Activated naive CD8-positive, alpha-beta T cell treated with anti-CD3 and anti-CD28 coated beads for 36 hours (primary cell): Measurements from ENCODE around the gene KAZN. TPM values are rescaled to one million over a fixed set of nuclear protein-coding genes. Genes with fewer than 3 reads are reported as not detected.
A peak's percentile ranks its signal among the peaks of the same experiment; 100 is the strongest.

Experiments used
- DNase-seq: peaks from one replicate; pipeline ENCODE4 v3.0.0; 2021
- H3K27ac Mint-ChIP-seq: one replicate; pipeline ENCODE4 v1.8.0; 2022; ENCODE audit warnings: mild to moderate bottlenecking, moderate library complexity, mixed read lengths
- H3K27me3 Mint-ChIP-seq: one replicate; pipeline ENCODE4 v1.8.0; 2022; ENCODE audit warnings: mild to moderate bottlenecking, mixed read lengths
- H3K36me3 Mint-ChIP-seq: one replicate; pipeline ENCODE4 v1.8.0; 2021; ENCODE audit warnings: mild to moderate bottlenecking, mixed read lengths
- H3K4me1 Mint-ChIP-seq: one replicate; pipeline ENCODE4 v1.8.0; 2021; ENCODE audit warnings: mixed read lengths
- H3K4me3 Mint-ChIP-seq: one replicate; pipeline ENCODE4 v1.8.0; 2022; ENCODE audit warnings: mild to moderate bottlenecking, moderate library complexity, mixed read lengths
- H3K9me3 Mint-ChIP-seq: one replicate; pipeline ENCODE4 v1.8.0; 2022; ENCODE audit warnings: mixed read lengths
- total RNA-seq, 2 experiments: library from RNA; stranded (reverse); gene quantifications; one replicate each; pipeline ENCODE4 v1.2.3, GENCODE V29; 2021

KAZN gene
- total RNA-seq, 2 experiments from 2014 or later = 0.74 to 1.5 TPM

DNA sequence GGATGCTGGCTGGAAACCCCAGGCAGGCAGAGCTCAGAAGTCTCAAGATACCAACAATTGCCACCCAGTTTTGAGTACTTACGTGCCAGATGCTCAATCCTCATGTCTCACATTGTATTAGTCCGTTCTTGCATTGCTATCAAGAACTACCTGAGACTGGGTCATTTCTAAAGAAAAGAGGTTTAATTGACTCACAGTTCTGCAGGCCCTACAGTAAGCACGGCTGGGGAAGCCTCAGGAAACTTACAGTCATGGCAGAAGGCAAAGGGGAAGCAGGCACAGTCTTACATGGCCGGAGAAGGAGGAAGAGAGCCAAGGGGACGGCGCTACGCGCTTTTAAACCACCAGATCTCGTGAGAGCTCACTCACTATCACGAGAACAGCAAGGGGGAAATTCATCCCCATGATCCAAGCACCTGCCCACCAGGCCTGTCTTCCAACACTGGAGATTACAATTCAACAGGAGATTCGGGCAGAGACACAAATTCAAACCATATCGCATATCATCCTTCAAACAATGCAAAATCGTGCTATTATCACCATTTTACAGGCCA lies 58.0 kb downstream of the KAZN start:
- no peak for DNase-seq
- no peaks in the 10 kb centered on the region for H3K4me1 Mint-ChIP-seq
- H3K9me3 Mint-ChIP-seq = no peaks in the 10 kb centered on the region
- peaks cover 11% of the 10 kb centered on the region for H3K27me3 Mint-ChIP-seq
- H3K4me3 Mint-ChIP-seq = no peak overlapping the region
- H3K27ac Mint-ChIP-seq = no peak overlapping the region
- no peaks in the 10 kb centered on the region for H3K36me3 Mint-ChIP-seq

DNA sequence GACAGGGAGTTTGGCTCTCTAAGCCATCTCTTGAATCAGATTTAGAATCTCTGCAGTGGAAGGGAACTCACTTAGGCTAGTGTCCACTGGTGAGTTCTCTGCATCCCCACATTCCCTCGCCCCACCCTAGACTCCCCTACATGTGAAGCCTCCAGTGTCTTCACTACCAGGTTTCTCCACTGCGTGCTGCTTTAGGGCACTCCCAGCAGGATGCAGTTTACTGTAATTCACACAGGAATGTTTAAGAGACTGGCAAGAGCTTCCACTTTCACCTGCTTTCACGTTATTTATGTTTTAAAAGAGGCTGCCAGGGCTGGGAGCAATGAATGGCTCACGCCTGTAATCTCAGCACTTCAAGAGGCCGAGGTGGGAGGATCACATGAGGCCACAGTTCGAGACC lies 60.2 kb downstream of the KAZN start:
- Mint-ChIP-seq H3K4me3 (no peak overlapping the region), H3K27me3 (peaks cover 11% of the 10 kb centered on the region), H3K9me3 (no peaks in the 10 kb centered on the region), H3K36me3 (no peaks in the 10 kb centered on the region), H3K4me1 (no peaks in the 10 kb centered on the region), H3K27ac (no peak overlapping the region)
- DNase-seq = no peak

DNA sequence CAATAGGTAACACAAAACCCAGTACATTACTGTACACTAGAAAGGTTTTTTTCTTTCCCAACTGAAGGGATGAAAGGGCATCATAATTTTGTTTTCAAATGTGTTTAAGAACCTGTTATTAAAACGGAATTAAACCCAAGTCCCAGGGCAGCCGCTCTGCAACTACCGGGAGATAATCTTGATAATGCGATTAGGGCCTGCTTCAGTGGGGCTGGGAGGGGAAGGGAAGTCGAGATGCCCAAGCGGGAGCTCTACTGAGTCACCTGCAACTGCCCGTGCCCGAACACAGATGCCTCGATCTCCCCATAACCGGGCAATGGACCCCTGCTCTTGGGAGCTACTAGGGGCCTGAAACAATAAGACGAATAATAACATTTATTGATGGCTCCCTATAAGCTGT lies 61.4 kb downstream of the KAZN start:
- Mint-ChIP-seq H3K27me3 (peaks cover 11% of the 10 kb centered on the region), H3K36me3 (no peaks in the 10 kb centered on the region), H3K4me1 (no peaks in the 10 kb centered on the region), H3K9me3 (no peaks in the 10 kb centered on the region), H3K4me3 (no peak overlapping the region), H3K27ac (no peak overlapping the region)
- no peak for DNase-seq

DNA sequence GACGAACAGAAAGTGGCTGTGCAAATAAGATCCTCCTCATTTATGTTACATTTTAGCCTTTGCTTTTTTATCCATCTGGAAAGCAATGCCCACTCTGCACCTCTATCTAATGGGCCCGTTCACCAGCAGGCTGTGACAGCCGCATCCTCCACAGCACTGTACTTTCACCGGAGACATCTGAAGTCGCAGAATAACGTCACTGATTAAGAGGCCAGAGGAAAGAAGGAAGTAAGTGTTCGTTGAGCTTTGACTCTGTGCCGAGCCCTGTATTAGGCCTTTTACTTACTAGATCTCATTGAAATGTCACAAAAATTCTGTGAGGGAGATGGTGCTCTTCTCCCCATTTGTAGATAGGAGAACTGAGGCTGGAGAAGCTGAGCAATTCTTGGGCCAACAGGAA lies 62.3 kb downstream of the KAZN start:
- Mint-ChIP-seq H3K4me3 (no peak overlapping the region), H3K4me1 (no peaks in the 10 kb centered on the region), H3K27me3 (peaks cover 11% of the 10 kb centered on the region), H3K27ac (no peak overlapping the region), H3K9me3 (no peaks in the 10 kb centered on the region), H3K36me3 (no peaks in the 10 kb centered on the region)
- DNase-seq = no peak

DNA sequence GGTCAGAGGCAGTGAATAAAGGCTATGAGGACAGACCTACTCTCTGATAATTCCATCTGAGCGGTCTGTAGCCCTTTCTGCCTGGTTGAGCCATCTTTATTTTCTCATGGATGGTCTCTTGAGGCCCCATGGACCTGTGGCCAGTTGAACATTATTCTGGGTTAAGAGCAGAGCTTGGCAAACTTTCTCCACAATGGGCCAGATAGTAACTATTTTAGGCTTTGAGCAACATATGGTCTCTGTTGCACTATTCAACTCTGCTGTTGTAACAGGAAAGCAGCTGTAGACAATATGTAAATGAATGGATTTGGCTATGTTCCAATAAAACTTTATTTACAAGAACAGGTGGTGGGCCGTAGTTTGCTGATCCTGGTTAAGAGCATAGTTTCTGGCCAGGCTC lies 62.7 kb downstream of the KAZN start:
- no peak overlapping the region for H3K27ac Mint-ChIP-seq
- no peaks in the 10 kb centered on the region for H3K9me3 Mint-ChIP-seq

DNA sequence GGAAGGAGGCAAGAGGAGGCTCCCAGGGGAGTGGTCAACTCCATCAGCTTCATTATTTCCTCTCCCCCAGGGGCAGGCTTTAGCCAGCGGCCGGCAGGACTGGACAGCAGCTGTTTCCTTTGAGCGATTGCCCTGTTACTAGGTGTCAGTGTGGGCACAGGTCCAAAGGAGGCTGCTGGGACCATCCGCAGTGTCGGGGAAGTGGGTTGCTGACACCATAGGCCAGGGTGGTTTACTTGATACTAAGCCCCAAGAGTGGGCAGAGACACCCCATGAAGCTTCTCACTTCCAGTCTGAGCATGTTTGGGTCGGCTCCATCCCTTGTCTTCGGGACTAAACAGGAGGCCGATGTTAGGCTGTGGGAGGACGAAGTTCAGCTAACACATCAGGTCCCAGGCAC lies 63.6 kb downstream of the KAZN start:
- DNase-seq = no peak
- Mint-ChIP-seq H3K4me1 (no peaks in the 10 kb centered on the region), H3K27ac (no peak overlapping the region), H3K36me3 (no peaks in the 10 kb centered on the region), H3K9me3 (no peaks in the 10 kb centered on the region), H3K4me3 (no peak overlapping the region), H3K27me3 (peaks cover 11% of the 10 kb centered on the region)

More for the DNA sequence above, 62.7 kb downstream of the KAZN start:
- Mint-ChIP-seq H3K4me3 (no peak overlapping the region), H3K4me1 (no peaks in the 10 kb centered on the region), H3K27me3 (peaks cover 11% of the 10 kb centered on the region), H3K36me3 (no peaks in the 10 kb centered on the region)
- DNase-seq = no peak

DNA sequence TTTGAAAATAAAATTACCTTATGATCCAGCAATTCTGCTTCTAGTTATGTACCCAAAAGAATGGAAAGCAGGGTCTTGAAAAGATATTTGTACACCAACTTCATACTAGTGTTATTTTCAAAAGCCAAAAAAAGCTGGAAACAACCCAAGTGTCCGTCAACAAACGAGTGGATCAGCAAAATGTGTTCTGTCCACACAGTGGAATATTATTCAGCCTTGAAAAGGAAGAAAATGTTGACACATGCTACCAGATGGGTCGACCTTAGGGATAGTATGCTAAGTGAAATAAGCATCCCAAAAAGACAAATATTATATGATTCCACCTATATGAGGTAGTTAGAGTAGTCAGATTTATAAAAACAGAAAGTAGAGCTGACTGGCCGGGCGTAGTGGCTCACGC lies 65.3 kb downstream of the KAZN start:
- Mint-ChIP-seq H3K9me3 (no peaks in the 10 kb centered on the region), H3K36me3 (no peaks in the 10 kb centered on the region), H3K27ac (no peak overlapping the region), H3K4me3 (no peak overlapping the region), H3K4me1 (no peaks in the 10 kb centered on the region), H3K27me3 (peaks cover 7% of the 10 kb centered on the region)
- DNase-seq = no peak

DNA sequence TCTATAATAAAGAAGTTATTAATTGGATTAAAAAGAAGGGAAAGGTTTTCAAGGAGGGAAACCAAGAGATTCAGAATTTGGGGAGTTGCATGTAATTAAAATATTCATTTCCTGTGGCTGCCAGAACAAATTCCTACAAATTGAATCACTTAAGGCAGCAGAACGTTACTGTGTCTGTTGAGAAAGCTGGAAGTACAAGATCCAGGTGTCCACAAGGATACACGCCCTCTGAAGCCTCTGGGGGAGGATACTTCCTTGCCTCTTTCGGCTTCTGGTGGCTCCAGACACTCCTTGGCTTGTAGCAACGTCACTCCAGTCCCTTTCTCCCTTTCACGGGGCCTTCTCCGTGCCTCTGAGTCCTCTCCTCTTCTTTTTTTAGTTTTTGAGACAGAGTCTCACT lies 67.9 kb downstream of the KAZN start:
- Mint-ChIP-seq H3K27me3 (no peaks in the 10 kb centered on the region), H3K4me1 (no peaks in the 10 kb centered on the region), H3K36me3 (no peaks in the 10 kb centered on the region), H3K9me3 (no peaks in the 10 kb centered on the region), H3K4me3 (no peak overlapping the region), H3K27ac (no peak overlapping the region)
- no peak for DNase-seq

DNA sequence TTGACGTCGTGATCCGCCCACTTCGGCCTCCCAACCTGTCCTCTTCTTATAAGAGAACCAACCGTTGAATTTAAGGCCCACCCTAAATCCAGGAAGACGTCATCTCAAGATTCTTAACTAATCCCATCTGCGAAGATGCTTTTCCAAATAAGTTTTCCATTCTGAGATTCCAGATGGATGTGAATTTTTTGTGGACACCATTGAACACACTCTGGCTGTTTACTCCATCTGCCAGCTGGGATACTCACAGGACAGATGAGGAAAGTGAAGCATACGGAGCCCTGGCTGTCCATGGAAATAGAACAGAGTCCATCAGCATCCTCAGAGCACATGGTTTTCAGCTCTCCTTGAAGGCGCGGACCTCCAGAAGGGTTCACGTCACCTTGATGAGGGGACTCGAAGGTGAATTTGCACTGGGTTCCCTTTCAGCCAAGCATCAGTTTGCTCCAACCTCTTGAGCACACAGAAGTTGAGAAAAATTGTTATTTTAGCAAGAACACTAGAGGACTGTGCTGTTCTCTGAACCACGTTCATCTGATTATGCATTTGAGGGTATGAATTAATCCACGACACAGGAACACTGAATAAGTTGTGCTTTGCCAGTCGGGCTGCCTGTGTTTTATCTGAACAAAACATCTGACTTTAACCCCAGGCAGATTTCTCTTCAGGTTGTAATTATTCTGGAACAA lies 68.6 kb downstream of the KAZN start:
- Mint-ChIP-seq H3K4me3 (no peak overlapping the region), H3K36me3 (no peaks in the 10 kb centered on the region), H3K27ac (no peak overlapping the region), H3K9me3 (no peaks in the 10 kb centered on the region), H3K4me1 (no peaks in the 10 kb centered on the region), H3K27me3 (no peaks in the 10 kb centered on the region)
- DNase-seq = no peak

DNA sequence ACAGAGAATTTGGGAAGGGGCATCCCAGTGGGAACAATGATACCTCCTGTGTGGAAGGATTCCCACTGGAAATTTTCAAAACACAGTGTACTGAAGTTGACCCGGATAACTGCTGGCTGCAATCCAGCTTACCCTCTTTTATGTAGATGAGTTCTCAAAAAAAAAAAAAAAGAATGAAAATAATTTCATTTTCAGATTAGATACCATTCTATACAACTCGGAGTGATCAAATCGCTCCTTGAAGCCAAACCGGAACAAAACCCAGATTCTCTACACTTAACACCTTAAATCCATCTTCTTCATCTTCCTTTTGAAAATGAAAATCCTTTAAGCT lies 69.1 kb downstream of the KAZN start:
- Mint-ChIP-seq H3K36me3 (no peaks in the 10 kb centered on the region), H3K27ac (no peak overlapping the region), H3K4me3 (no peak overlapping the region), H3K27me3 (no peaks in the 10 kb centered on the region), H3K4me1 (no peaks in the 10 kb centered on the region), H3K9me3 (no peaks in the 10 kb centered on the region)
- DNase-seq = no peak

DNA sequence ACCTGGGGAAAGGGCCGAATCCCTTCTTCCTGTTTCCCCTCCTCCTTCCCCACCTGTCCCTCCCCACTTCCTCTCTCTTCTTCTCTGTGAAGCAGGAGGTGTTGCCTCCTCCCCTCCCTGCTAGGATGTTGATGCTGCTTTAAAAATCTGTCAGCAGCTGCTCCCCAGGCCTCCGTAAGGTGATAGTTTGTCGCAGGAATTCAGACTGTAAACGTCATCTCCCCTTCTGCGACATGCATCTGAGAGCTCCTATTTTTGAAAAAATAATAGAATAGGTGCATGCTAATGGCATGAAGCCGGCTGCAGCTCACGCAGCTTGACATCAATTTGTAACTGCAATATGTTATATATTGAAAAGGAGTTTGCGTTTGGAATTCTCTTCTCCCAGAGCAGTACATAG lies 70.1 kb downstream of the KAZN start:
- DNase-seq = no peak
- no peaks in the 10 kb centered on the region for H3K36me3 Mint-ChIP-seq
- H3K27ac Mint-ChIP-seq = no peak overlapping the region
- no peaks in the 10 kb centered on the region for H3K27me3 Mint-ChIP-seq
- H3K4me1 Mint-ChIP-seq = no peaks in the 10 kb centered on the region
- peak overlapping the region; percentile 16 for H3K4me3 Mint-ChIP-seq
- H3K9me3 Mint-ChIP-seq = no peaks in the 10 kb centered on the region

DNA sequence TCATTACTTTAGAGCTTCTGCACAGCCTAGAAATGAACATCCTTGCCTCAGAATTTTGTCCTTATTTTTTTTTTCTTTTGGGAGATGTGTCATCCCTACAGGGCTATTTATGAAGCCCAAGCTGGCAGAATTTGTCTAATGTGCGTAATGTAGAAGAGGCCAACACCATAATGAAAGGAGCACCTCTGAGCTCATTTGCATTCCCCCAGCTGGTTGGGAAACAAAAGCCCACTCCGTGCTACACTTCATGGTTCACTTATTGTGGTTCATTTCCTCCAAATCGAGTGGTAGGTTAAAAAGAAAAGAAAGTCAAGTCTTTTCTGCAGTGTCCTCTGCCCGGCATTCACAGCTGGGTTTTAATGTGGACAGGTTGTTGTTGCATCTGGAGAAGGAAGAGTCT lies 73.5 kb downstream of the KAZN start:
- H3K9me3 Mint-ChIP-seq = no peaks in the 10 kb centered on the region
- H3K36me3 Mint-ChIP-seq = no peaks in the 10 kb centered on the region
- no peak for DNase-seq
- H3K4me3 Mint-ChIP-seq = no peak overlapping the region
- no peaks in the 10 kb centered on the region for H3K27me3 Mint-ChIP-seq
- H3K4me1 Mint-ChIP-seq = no peaks in the 10 kb centered on the region
- H3K27ac Mint-ChIP-seq = no peak overlapping the region

DNA sequence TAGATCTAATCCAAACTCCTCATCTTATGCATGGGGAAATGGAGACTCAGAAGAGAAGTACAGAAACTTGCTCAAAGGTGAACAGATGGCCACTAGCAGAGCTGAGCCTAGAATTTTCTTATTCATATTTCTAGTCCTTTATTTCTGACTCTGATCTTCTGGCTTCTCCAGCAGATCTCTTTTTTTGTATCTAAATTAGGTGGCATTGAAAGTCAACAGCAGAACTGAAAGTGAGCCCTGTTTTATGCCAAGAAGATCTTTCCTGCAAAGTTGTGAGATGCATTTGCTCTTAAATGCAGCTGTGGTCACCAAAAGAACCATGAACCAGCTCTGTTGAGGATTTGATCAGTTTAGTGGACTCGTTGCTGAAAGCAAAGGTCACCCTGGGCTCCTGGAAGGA lies 75.5 kb downstream of the KAZN start:
- Mint-ChIP-seq H3K9me3 (no peaks in the 10 kb centered on the region), H3K36me3 (no peaks in the 10 kb centered on the region), H3K27ac (no peak overlapping the region), H3K4me3 (no peak overlapping the region), H3K27me3 (no peaks in the 10 kb centered on the region), H3K4me1 (no peaks in the 10 kb centered on the region)
- no peak for DNase-seq

DNA sequence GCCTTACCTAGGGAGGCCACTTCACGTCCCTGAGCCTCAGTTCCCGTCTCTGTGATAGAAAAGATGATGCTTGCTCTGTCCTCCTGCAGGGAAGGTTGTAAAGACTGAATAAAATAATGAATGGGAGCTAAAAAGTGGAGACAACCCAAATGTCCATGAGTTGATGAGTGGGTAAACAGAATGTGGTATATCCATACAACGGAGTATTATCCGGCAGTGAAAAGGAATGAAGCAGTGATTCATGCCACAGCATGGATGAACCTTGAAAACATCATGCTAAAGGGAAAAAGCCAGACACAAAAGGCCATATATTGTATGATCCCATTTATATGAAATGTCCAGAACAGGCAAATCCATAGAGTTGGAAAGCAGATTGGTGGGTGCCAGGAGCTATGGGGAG lies 77.9 kb downstream of the KAZN start:
- DNase-seq = no peak
- no peaks in the 10 kb centered on the region for H3K4me1 Mint-ChIP-seq
- no peaks in the 10 kb centered on the region for H3K36me3 Mint-ChIP-seq
- H3K9me3 Mint-ChIP-seq = no peaks in the 10 kb centered on the region
- no peak overlapping the region for H3K27ac Mint-ChIP-seq
- H3K4me3 Mint-ChIP-seq = no peak overlapping the region
- no peaks in the 10 kb centered on the region for H3K27me3 Mint-ChIP-seq

DNA sequence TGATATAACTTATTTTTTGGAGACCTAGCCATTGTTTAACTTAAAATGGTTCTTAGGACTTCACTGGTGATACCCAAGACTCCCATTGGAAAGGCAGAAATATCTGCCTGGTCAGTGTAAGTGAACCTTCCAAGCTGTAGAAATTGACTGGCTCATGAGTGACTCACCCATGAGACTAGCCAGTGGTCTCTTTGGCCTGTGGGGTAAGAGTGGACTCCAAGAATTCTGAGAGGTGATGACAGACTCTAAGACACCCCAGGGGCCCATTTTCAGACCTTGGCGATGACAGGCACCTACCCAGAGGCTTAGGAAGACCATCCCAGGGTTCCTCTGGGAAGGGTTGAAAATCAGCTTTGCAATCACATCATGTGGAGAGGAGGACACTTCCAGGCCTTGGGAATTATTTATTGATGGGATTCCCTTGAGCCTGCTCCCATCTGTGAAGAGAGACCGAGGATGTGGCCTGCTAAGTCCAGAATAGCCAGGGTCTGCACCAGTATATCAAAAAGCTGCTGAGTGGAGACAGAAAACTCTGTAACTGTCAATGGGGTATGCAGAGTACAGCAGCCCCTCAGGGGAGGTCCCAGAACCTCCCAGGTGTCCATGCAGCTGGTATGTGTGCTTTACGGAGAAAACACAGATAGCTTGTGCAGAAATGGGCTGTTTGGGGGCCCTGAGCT lies 78.9 kb downstream of the KAZN start:
- Mint-ChIP-seq H3K4me1 (no peaks in the 10 kb centered on the region), H3K27me3 (no peaks in the 10 kb centered on the region), H3K4me3 (no peak overlapping the region), H3K36me3 (no peaks in the 10 kb centered on the region), H3K9me3 (no peaks in the 10 kb centered on the region), H3K27ac (no peak overlapping the region)
- DNase-seq = no peak

DNA sequence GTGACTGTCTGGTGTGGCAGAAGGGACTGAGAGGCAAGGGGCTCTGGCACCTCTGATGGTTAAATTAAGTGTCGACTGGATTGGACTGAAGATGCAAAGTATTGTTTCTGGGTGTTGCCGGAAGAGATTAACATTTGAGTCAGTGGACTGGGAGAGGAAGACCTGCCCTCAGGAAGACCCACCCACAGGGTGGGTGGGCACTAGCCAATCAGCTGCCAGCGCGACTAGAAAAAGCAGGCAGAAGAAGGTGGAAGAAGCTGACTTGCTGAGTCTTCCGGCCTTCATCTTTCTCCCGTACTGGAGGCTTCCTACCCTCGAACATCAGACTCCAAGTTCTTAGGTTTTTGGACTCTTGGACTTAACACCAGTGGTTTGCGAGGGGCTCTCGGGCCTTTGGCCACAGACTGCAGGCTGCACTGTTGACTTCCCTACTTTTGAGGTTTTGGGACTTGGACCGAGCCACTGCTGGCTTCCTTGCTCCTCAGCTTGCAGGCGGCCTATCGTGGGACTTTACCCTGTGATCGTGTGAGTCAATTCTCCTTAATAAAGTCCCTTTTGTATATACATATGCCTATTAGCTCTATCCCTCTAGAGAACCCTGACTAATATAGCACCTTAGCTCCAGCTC lies 79.6 kb downstream of the KAZN start:
- H3K27ac Mint-ChIP-seq = no peak overlapping the region
- no peaks in the 10 kb centered on the region for H3K9me3 Mint-ChIP-seq
- no peaks in the 10 kb centered on the region for H3K36me3 Mint-ChIP-seq
- no peak overlapping the region for H3K4me3 Mint-ChIP-seq
- DNase-seq = no peak
- H3K4me1 Mint-ChIP-seq = no peaks in the 10 kb centered on the region
- no peaks in the 10 kb centered on the region for H3K27me3 Mint-ChIP-seq
